Loucy (cell line): ENCODE data around the gene CORO1C.

Source experiments
- H2AFZ ChIP-seq: fragments of 200-600 bp; sonication (generic); 2 replicates; pipeline ENCODE4 v1.6.0; 2016; ENCODE audit warnings: antibody characterized with exemption, mild to moderate bottlenecking, low read length, moderate library complexity
- H3F3A ChIP-seq: fragments of 200-600 bp; 2 replicates; pipeline ENCODE4 v1.6.0; 2016; ENCODE audit warnings: antibody characterized with exemption, low read depth, mild to moderate bottlenecking
- H3K27me3 ChIP-seq: fragments of 200-600 bp; sonication (generic); 2 replicates; pipeline ENCODE4 v1.6.1; 2014; ENCODE audit warnings: low read length, mild to moderate bottlenecking; ENCODE audit not compliant: insufficient read depth, poor library complexity, severe bottlenecking
- H3K36me3 ChIP-seq: fragments of 200-600 bp; sonication (generic); 2 replicates; pipeline ENCODE4 v1.6.1; 2016; ENCODE audit warnings: low read length; ENCODE audit not compliant: insufficient read depth
- H3K4me1 ChIP-seq: fragments of 200-600 bp; sonication (generic); 2 replicates; pipeline ENCODE4 v1.5.1; 2014; ENCODE audit warnings: low read length, mild to moderate bottlenecking; ENCODE audit not compliant: insufficient read depth, poor library complexity, severe bottlenecking
- H3K4me2 ChIP-seq: fragments of 200-600 bp; sonication (generic); 2 replicates; pipeline ENCODE4 v1.6.0; 2014; ENCODE audit warnings: antibody characterized with exemption, low read length, low read depth, mild to moderate bottlenecking; ENCODE audit not compliant: poor library complexity, severe bottlenecking
- H3K4me3 ChIP-seq: fragments of 200-600 bp; sonication (generic); 2 replicates; pipeline ENCODE4 v1.5.1; 2014; ENCODE audit warnings: low read length, mild to moderate bottlenecking, mixed read lengths; ENCODE audit not compliant: poor library complexity, severe bottlenecking
- H3K79me2 ChIP-seq: fragments of 200-600 bp; sonication (generic); 2 replicates; pipeline ENCODE4 v1.6.1; 2014; ENCODE audit warnings: low read length; ENCODE audit not compliant: insufficient read depth
- H3K9ac ChIP-seq: fragments of 200-600 bp; sonication (generic); 2 replicates; pipeline ENCODE4 v1.6.0; 2014; ENCODE audit warnings: mild to moderate bottlenecking, low read depth, low read length, moderate library complexity; ENCODE audit not compliant: poor library complexity, severe bottlenecking
- H3K9me2 ChIP-seq: fragments of 200-600 bp; sonication (generic); replicated peaks from 2 replicates; pipeline ENCODE4 v1.6.1; 2016; ENCODE audit warnings: low read depth, low read length, mixed read lengths
- H3K9me3 ChIP-seq: fragments of 200-600 bp; sonication (generic); 2 replicates; pipeline ENCODE4 v1.6.1; 2014; ENCODE audit warnings: mild to moderate bottlenecking, antibody characterized with exemption, low read length, low read depth; ENCODE audit not compliant: insufficient read depth
- H4K20me1 ChIP-seq: fragments of 200-600 bp; sonication (generic); 2 replicates; pipeline ENCODE4 v1.6.0; 2014; ENCODE audit warnings: antibody characterized with exemption, low read length, mild to moderate bottlenecking; ENCODE audit not compliant: insufficient read depth, poor library complexity, severe bottlenecking
- EZH2phosphoT487 ChIP-seq: fragments of 200-600 bp; IDR thresholded peaks from 2 replicates; pipeline ENCODE4 v1.6.1; 2018; ENCODE audit warnings: antibody characterized with exemption, mild to moderate bottlenecking, moderate library complexity, borderline replicate concordance
- TF ChIP-seq, protein P1 (sequence below): fragments of 200-600 bp; sonication (generic); conservative IDR thresholded peaks from 2 replicates; pipeline ENCODE4 v1.5.1; 2014; ENCODE audit warnings: mild to moderate bottlenecking, antibody characterized with exemption, low read length

The CORO1C gene

GRCh38 chr12:108644811-108645120 lies 86.6 kb downstream of the CORO1C start:
- no peaks in the 10 kb centered on the region for H3F3A ChIP-seq
- no peaks in the 10 kb centered on the region for H4K20me1 ChIP-seq
- H3K9me3 ChIP-seq = no peaks in the 10 kb centered on the region
- H3K9ac ChIP-seq = no peak overlapping the region
- no peak overlapping the region for H3K4me3 ChIP-seq
- no peaks in the 10 kb centered on the region for H3K27me3 ChIP-seq
- TF ChIP-seq, protein P1, sequence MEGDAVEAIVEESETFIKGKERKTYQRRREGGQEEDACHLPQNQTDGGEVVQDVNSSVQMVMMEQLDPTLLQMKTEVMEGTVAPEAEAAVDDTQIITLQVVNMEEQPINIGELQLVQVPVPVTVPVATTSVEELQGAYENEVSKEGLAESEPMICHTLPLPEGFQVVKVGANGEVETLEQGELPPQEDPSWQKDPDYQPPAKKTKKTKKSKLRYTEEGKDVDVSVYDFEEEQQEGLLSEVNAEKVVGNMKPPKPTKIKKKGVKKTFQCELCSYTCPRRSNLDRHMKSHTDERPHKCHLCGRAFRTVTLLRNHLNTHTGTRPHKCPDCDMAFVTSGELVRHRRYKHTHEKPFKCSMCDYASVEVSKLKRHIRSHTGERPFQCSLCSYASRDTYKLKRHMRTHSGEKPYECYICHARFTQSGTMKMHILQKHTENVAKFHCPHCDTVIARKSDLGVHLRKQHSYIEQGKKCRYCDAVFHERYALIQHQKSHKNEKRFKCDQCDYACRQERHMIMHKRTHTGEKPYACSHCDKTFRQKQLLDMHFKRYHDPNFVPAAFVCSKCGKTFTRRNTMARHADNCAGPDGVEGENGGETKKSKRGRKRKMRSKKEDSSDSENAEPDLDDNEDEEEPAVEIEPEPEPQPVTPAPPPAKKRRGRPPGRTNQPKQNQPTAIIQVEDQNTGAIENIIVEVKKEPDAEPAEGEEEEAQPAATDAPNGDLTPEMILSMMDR = no peak
- no peak for TF ChIP-seq EZH2phosphoT487
- no peak overlapping the region for H2AFZ ChIP-seq
- peaks cover 21% of the 10 kb centered on the region for H3K4me1 ChIP-seq
- H3K36me3 ChIP-seq = peaks cover 51% of the 10 kb centered on the region; the same call in 1 of the 2 replicates
- H3K79me2 ChIP-seq = no peaks in the 10 kb centered on the region
- no peaks in the 10 kb centered on the region for H3K9me2 ChIP-seq
- H3K4me2 ChIP-seq = no peak overlapping the region

DNA sequence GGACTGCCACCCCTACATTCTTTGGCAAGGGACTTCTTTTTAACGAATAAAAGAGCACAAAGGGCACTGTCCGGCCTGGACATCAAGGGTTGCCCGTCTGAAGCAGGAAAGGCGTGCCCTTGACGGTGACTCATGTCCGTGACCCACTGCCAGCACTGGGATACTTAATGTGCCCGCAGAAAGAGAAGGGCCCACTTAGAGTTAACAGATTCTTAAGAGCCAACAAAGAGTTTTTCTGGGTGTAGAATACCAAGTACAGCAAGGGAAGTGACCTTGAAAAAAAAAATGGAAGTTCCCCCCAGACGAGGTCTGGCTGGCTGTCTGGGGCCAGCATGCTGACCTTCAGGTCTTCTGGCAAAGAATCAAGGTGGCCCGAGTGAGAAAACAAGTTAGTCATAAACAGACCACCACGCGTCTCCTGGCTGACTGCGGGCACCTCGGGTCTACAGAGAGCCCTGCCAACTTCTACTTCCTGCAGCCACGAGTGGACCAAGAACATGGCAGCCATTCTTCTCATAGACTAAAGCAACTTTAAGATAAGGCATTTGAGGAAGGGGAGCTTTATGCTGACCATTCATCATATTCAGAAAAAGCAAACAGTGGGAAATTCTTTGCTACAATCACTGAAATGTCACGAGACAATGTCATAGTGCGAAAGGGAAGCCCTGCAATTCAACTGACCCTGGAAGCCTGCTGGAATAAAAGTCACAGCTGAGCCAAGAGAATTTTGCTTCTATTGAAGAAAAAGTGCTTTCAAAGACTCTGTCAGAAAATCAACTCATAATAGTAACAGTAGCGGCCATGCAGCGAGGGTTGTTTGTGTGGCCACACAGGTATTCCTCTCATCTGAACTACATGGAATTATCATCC lies 87.1 kb downstream of the CORO1C start:
- H3K4me1 ChIP-seq = peaks cover 21% of the 10 kb centered on the region

GRCh38 chr12:108642899-108643654 lies 88.2 kb downstream of the CORO1C start:
- Histone ChIP-seq H3K4me3 (no peak overlapping the region), H3K79me2 (no peaks in the 10 kb centered on the region), H4K20me1 (no peaks in the 10 kb centered on the region), H3K36me3 (peaks cover 34% of the 10 kb centered on the region; the same call in 1 of the 2 replicates), H3K9me2 (no peaks in the 10 kb centered on the region), H3F3A (no peaks in the 10 kb centered on the region), H3K27me3 (no peaks in the 10 kb centered on the region), H3K4me1 (peaks cover 28% of the 10 kb centered on the region), H2AFZ (no peak overlapping the region), H3K9ac (no peak overlapping the region), H3K4me2 (no peak overlapping the region), H3K9me3 (no peaks in the 10 kb centered on the region)
- no peak for TF ChIP-seq EZH2phosphoT487
- TF ChIP-seq, protein P1 = no peak

More for the DNA sequence above, 87.1 kb downstream of the CORO1C start:
- no peak overlapping the region for H3K4me3 ChIP-seq
- H3K9ac ChIP-seq = no peak overlapping the region
- H3K9me2 ChIP-seq = no peaks in the 10 kb centered on the region
- H3K9me3 ChIP-seq = no peaks in the 10 kb centered on the region
- TF ChIP-seq, protein P1 = no peak
- no peak for TF ChIP-seq EZH2phosphoT487
- H4K20me1 ChIP-seq = no peaks in the 10 kb centered on the region
- no peaks in the 10 kb centered on the region for H3K79me2 ChIP-seq
- H3K27me3 ChIP-seq = no peaks in the 10 kb centered on the region
- H2AFZ ChIP-seq = no peak overlapping the region
- H3K36me3 ChIP-seq = peaks cover 45% of the 10 kb centered on the region; the same call in 1 of the 2 replicates
- no peaks in the 10 kb centered on the region for H3F3A ChIP-seq
- H3K4me2 ChIP-seq = no peak overlapping the region
